Measurements from ENCODE around the gene TRABD2A. TPM values are rescaled to one million over a fixed set of nuclear protein-coding genes. Genes with fewer than 3 reads are reported as not detected.

Gene TRABD2A
- polyA plus RNA-seq, 1 donor (not counting 4 experiments of a cell fraction or from before 2014, with no cell fraction given) = 0.54 TPM

GRCh38 chr2:84840306-84840705 lies 40.6 kb downstream of the TRABD2A start:
- FAIRE-seq = no peak
- Histone ChIP-seq H3K9ac (ENCODE audit: control insufficient read depth, extremely low read depth, insufficient read depth, low read length) (no peak overlapping the region), H3K9me1 (ENCODE audit: control insufficient read depth, extremely low read depth, insufficient read depth, low read length) (no peaks in the 10 kb centered on the region), H3K9me3 (ENCODE audit: control insufficient read depth, low read depth, low read length) (no peaks in the 10 kb centered on the region), H3K36me3 (ENCODE audit: control insufficient read depth in 2 of 2, extremely low read depth in 1 of 2, insufficient read depth in 2 of 2, low read length in 2 of 2) (no peaks in the 10 kb centered on the region), H3K4me3 (ENCODE audit: control insufficient read depth in 2 of 3, extremely low read depth in 1 of 3, insufficient read depth in 2 of 3, low read depth in 1 of 3, low read length in 3 of 3) (no peak overlapping the region), H2AFZ (ENCODE audit: control insufficient read depth, low read length) (no peak overlapping the region), H3K79me2 (ENCODE audit: control insufficient read depth, insufficient read depth, low read length) (no peaks in the 10 kb centered on the region), H4K20me1 (ENCODE audit: control insufficient read depth, extremely low read depth, insufficient read depth, low read length) (no peaks in the 10 kb centered on the region), H3K27ac (ENCODE audit: control insufficient read depth, insufficient read depth, low read length) (no peak overlapping the region), H3K4me2 (ENCODE audit: control insufficient read depth, extremely low read depth, insufficient read depth, low read depth, low read length) (no peak overlapping the region), H3K4me1 (ENCODE audit: control insufficient read depth, extremely low read depth, insufficient read depth, low read length) (no peaks in the 10 kb centered on the region), H3K27me3 (ENCODE audit: control insufficient read depth, extremely low read depth, insufficient read depth, low read length) (no peaks in the 10 kb centered on the region)
- dilution Hi-C loops (cut with MboI; ENCODE audit: extremely low pct_ligation_motif_present, low sequenced_read_pairs) = no loop called here
- DNase-seq (ENCODE audit: low read depth, low spot score) = no peak
- TF ChIP-seq CTCF (optimal IDR thresholded peaks at IDR 0.05 in 1 of 3, IDR thresholded peaks at IDR 0.05 in 1 of 3, conservative IDR thresholded peaks at IDR 0.05 in 1 of 3; ENCODE audit: extremely low read depth in 1 of 3, insufficient read depth in 2 of 3, low read length in 3 of 3) = no peak
- TF ChIP-seq EZH2 (IDR thresholded peaks at IDR 0.05; ENCODE audit: low read length) = no peak

- Histone ChIP-seq H3K4me3 (ENCODE audit: control insufficient read depth in 2 of 3, extremely low read depth in 1 of 3, insufficient read depth in 2 of 3, low read depth in 1 of 3, low read length in 3 of 3) (no peak overlapping the region), H4K20me1 (ENCODE audit: control insufficient read depth, extremely low read depth, insufficient read depth, low read length) (no peaks in the 10 kb centered on the region), H3K4me2 (ENCODE audit: control insufficient read depth, extremely low read depth, insufficient read depth, low read depth, low read length) (no peak overlapping the region), H3K4me1 (ENCODE audit: control insufficient read depth, extremely low read depth, insufficient read depth, low read length) (no peaks in the 10 kb centered on the region), H2AFZ (ENCODE audit: control insufficient read depth, low read length) (no peak overlapping the region), H3K27me3 (ENCODE audit: control insufficient read depth, extremely low read depth, insufficient read depth, low read length) (no peaks in the 10 kb centered on the region), H3K79me2 (ENCODE audit: control insufficient read depth, insufficient read depth, low read length) (no peaks in the 10 kb centered on the region), H3K27ac (ENCODE audit: control insufficient read depth, insufficient read depth, low read length) (no peak overlapping the region), H3K36me3 (ENCODE audit: control insufficient read depth in 2 of 2, extremely low read depth in 1 of 2, insufficient read depth in 2 of 2, low read length in 2 of 2) (no peaks in the 10 kb centered on the region), H3K9me3 (ENCODE audit: control insufficient read depth, low read depth, low read length) (no peaks in the 10 kb centered on the region), H3K9ac (ENCODE audit: control insufficient read depth, extremely low read depth, insufficient read depth, low read length) (no peak overlapping the region), H3K9me1 (ENCODE audit: control insufficient read depth, extremely low read depth, insufficient read depth, low read length) (no peaks in the 10 kb centered on the region)
- DNase-seq (ENCODE audit: low read depth, low spot score) = no peak
- FAIRE-seq = no peak
- no peak for TF ChIP-seq CTCF (optimal IDR thresholded peaks at IDR 0.05 in 1 of 3, IDR thresholded peaks at IDR 0.05 in 1 of 3, conservative IDR thresholded peaks at IDR 0.05 in 1 of 3; ENCODE audit: extremely low read depth in 1 of 3, insufficient read depth in 2 of 3, low read length in 3 of 3)
- dilution Hi-C loops (cut with MboI; ENCODE audit: extremely low pct_ligation_motif_present, low sequenced_read_pairs) = no loop called here
These were observed 41.0 kb downstream of the TRABD2A start for GRCh38 chr2:84839851-84840250.

Data from keratinocyte (primary cell).